ENCODE data around the gene PRKN. TPM values are rescaled to one million over a fixed set of nuclear protein-coding genes. Genes with fewer than 3 reads are reported as not detected.

The PRKN gene
- total RNA-seq, 1 experiment from 2014 or later, result 2.0 TPM

- Histone ChIP-seq H3K4ac (ENCODE audit: low read depth, low read length) (no peak overlapping the region), H3K27ac (ENCODE audit: insufficient read length, low read depth, low read length) (no peak overlapping the region), H3K14ac (ENCODE audit: insufficient read depth, low read length) (no peak overlapping the region), H3T11ph (ENCODE audit: low read length) (no peak overlapping the region), H4K91ac (ENCODE audit: insufficient read length, low read depth, low read length) (no peak overlapping the region), H4K20me1 (ENCODE audit: control insufficient read depth, insufficient read depth, insufficient read length) (no peaks in the 10 kb centered on the region), H3K9ac (ENCODE audit: extremely low read depth, insufficient read length, low read length) (no peak overlapping the region), H2AK5ac (ENCODE audit: insufficient read length, low read length) (no peak overlapping the region), H3K4me2 (ENCODE audit: insufficient read depth, insufficient read length, low read length) (no peak overlapping the region), H3K4me1 (ENCODE audit: insufficient read depth, low read length) (no peaks in the 10 kb centered on the region), H2BK20ac (ENCODE audit: low read depth, low read length, poor library complexity, severe bottlenecking) (no peak overlapping the region), H3K56ac (ENCODE audit: insufficient read length, low read depth, low read length) (no peak overlapping the region), H3K23ac (ENCODE audit: insufficient read length, low read depth, low read length) (no peak overlapping the region), H2BK12ac (ENCODE audit: insufficient read length, low read depth, low read length) (no peak overlapping the region), H2BK5ac (ENCODE audit: insufficient read length, low read length) (no peak overlapping the region), H3K79me1 (ENCODE audit: insufficient read depth, low read depth, low read length, poor library complexity, severe bottlenecking) (no peaks in the 10 kb centered on the region), H3K18ac (ENCODE audit: insufficient read length, low read depth, low read length) (no peak overlapping the region), H3K27me3 (ENCODE audit: insufficient read depth, low read length) (no peaks in the 10 kb centered on the region), H3K9me3 (ENCODE audit: control insufficient read depth, low read depth, low read length) (no peaks in the 10 kb centered on the region), H2BK120ac (ENCODE audit: low read depth, low read length, poor library complexity, severe bottlenecking) (no peak overlapping the region), H3K79me2 (ENCODE audit: insufficient read depth, low read length) (no peaks in the 10 kb centered on the region), H4K8ac (replicated peaks; ENCODE audit: insufficient read length, low read depth, low read length) (no peak overlapping the region), H2BK15ac (ENCODE audit: low read depth, low read length) (no peak overlapping the region), H2AFZ (ENCODE audit: low read length) (no peak overlapping the region), H3K23me2 (ENCODE audit: insufficient read length, low read depth, low read length, poor library complexity, severe bottlenecking) (no peaks in the 10 kb centered on the region), H4K5ac (ENCODE audit: insufficient read length, low read depth, low read length) (no peak overlapping the region)
- H3K36me3 Mint-ChIP-seq (ENCODE audit: insufficient read depth in 1 of 3, low read depth in 3 of 3), result no peaks in the 10 kb centered on the region
- no CpG with 5 or more reads among the region's 11 CpGs for WGBS (ENCODE audit: extremely low coverage, insufficient read length, low lambda C conversion rate)
- no peaks in the 10 kb centered on the region for H3K9me3 Mint-ChIP-seq
- H3K4me1 Mint-ChIP-seq, result peaks cover 23 to 26% of the 10 kb centered on the region in 2 experiments
- no peak overlapping the region for H3K27ac Mint-ChIP-seq
- no peaks in the 10 kb centered on the region; the same call in 1 of the 2 replicates for H3K27me3 Mint-ChIP-seq (ENCODE audit: low read depth)
- no peak overlapping the region for H3K4me3 Mint-ChIP-seq
- peak; percentile 72 for TF ChIP-seq CTCF (conservative IDR thresholded peaks at IDR 0.05)
- DNase-seq, result peak; percentile 89
Measured at GRCh38 chr6:161353208-161353613, 1374.4 kb downstream of the PRKN start.
